K562 (cell line): ENCODE results near the gene GPNMB. TPM values are rescaled to one million over a fixed set of nuclear protein-coding genes. Genes with fewer than 3 reads are reported as not detected.
A peak's percentile ranks its signal among the peaks of the same experiment; 100 is the strongest.

Experiments
- BDP1 ChIP-seq: IDR thresholded peaks from 3 replicates; pipeline ENCODE4 v1.6.1; 2011; ENCODE audit not compliant: insufficient read length, insufficient read depth
- GABPA ChIP-seq: fragments of 200-800 bp; sonication (Bioruptor generic); conservative IDR thresholded peaks from 2 replicates; pipeline ENCODE4 v1.6.1; 2016; ENCODE audit warnings: low read depth, missing genetic modification characterization, missing compliant biosample characterization
- HMGN3 ChIP-seq: IDR thresholded peaks from 2 replicates; pipeline ENCODE4 v1.6.1; 2011; ENCODE audit warnings: borderline replicate concordance, low read depth, mild to moderate bottlenecking, mixed read lengths, low read length; ENCODE audit not compliant: insufficient read length; ENCODE audit errors: extremely low read depth
- HNRNPK ChIP-seq: fragments of 200-400 bp; formaldehyde crosslinking; IDR thresholded peaks from one replicate; pipeline ENCODE4 v1.6.1; 2018; ENCODE audit warnings: mild to moderate bottlenecking, low read depth, low read length; ENCODE audit not compliant: poor library complexity, severe bottlenecking
- NR2C2 ChIP-seq, 2 experiments: fragments of 200-800 bp in 1 of 2; sonication (Bioruptor generic) in 1 of 2; sonication (generic) in 1 of 2; formaldehyde crosslinking in 1 of 2; IDR thresholded peaks; 2 replicates each; pipeline versions ENCODE4 v1.6.1 to v1.8.0; 2016 to 2022; ENCODE audit warnings: mild to moderate bottlenecking in 1 of 2, missing compliant biosample characterization in 1 of 2, missing genetic modification characterization in 1 of 2, missing genetic modification reagents in 1 of 2
- POLR2AphosphoS2 ChIP-seq: IDR thresholded peaks from 2 replicates; pipeline ENCODE4 v1.6.1; 2012; ENCODE audit warnings: low read length, improper control_type of control experiment
- RAD21 ChIP-seq, 2 experiments: fragments of 250-450 bp in 1 of 2; fragments of 450-650 bp in 1 of 2; sonication (Bioruptor Pico) in 1 of 2; formaldehyde crosslinking in 1 of 2; IDR thresholded peaks in 1 of 2; conservative IDR thresholded peaks in 1 of 2; 2 replicates each; pipeline versions ENCODE4 v1.4.0 to v1.8.0; 2020 to 2022; ENCODE audit warnings: mild to moderate bottlenecking in 2 of 2, moderate library complexity in 1 of 2
- TBP ChIP-seq: optimal IDR thresholded peaks from 2 replicates; pipeline ENCODE3; 2011; ENCODE audit warnings: low read depth, low read length, improper control_type of control experiment
- ZBTB17 ChIP-seq: fragments of 450-650 bp; formaldehyde crosslinking; IDR thresholded peaks from 2 replicates; pipeline ENCODE4 v1.4.0; 2020; ENCODE audit warnings: mild to moderate bottlenecking
- ZKSCAN8 ChIP-seq: fragments of 200-800 bp; sonication (Bioruptor generic); IDR thresholded peaks from 2 replicates; pipeline ENCODE4 v1.6.1; 2016; ENCODE audit warnings: missing genetic modification characterization, missing compliant biosample characterization
- polyA plus RNA-seq, 8 experiments: library from polyadenylated mRNA; depleted of rRNA in 4 of 8; stranded (reverse) in 5 of 8; unstranded in 3 of 8; fragments of >200 nt; fragmentation: Nextera tagmentation in 2 of 8; fragmentation: Illumina TruSeq in 1 of 8; extraction: Ambion mirVana in 2 of 8; extraction: Trizol in 1 of 8; gene quantifications; 2 replicates each; pipeline versions ENCODE4 v1.2.1 to v1.2.3, GENCODE V29; 2011 to 2014; ENCODE audit warnings: inconsistent platforms in 1 of 8, missing spikeins in 1 of 8
- total RNA-seq, 7 experiments: library from RNA; depleted of rRNA in 6 of 7; stranded (reverse); fragments of >200 nt in 6 of 7; fragmentation: Illumina TruSeq in 2 of 7; extraction: Trizol in 2 of 7; gene quantifications; 2 replicates each; pipeline versions ENCODE4 v1.2.1 to v1.2.3, GENCODE V29; 2011 to 2021; ENCODE audit warnings: low replicate concordance in 1 of 7
- TF ChIP-seq, protein P1 (sequence below): IDR thresholded peaks from 2 replicates; pipeline ENCODE4 v1.6.1; 2011; ENCODE audit not compliant: insufficient read length; ENCODE audit errors: extremely low read depth
- TF ChIP-seq, protein P2 (sequence below), 2 experiments: fragments of 450-650 bp in 1 of 2; sonication (generic) in 1 of 2; formaldehyde crosslinking in 1 of 2; IDR thresholded peaks in 1 of 2; conservative IDR thresholded peaks in 1 of 2; 2 replicates each; pipeline versions ENCODE4 v1.6.1 to v1.8.1; 2016 to 2023; ENCODE audit warnings: mild to moderate bottlenecking in 2 of 2, moderate library complexity in 2 of 2, inconsistent platforms in 1 of 2, missing genetic modification reagents in 1 of 2
- TF ChIP-seq, protein P3 (sequence below): sonication (generic); formaldehyde crosslinking; IDR thresholded peaks from 2 replicates; pipeline ENCODE4 v1.8.0; 2022; ENCODE audit warnings: missing genetic modification reagents, mild to moderate bottlenecking, borderline replicate concordance
- TF ChIP-seq, protein P4 (sequence below): fragments of 450-650 bp; IDR thresholded peaks from 2 replicates; pipeline ENCODE4 v1.6.1; 2016; ENCODE audit warnings: borderline replicate concordance
- TF ChIP-seq, protein P5 (sequence below), 2 experiments: fragments of 450-650 bp; IDR thresholded peaks; 2 replicates each; pipeline ENCODE4 v1.6.1; 2018; ENCODE audit warnings: mild to moderate bottlenecking in 2 of 2, low read depth in 1 of 2; ENCODE audit not compliant: partially characterized antibody in 2 of 2

Gene GPNMB
- total and polyA plus RNA-seq, 9 of the 15 experiments (the other 6 are each of a cell fraction or from before 2014, with no cell fraction given): 0.15 to 0.72 (median 0.33) TPM

DNA sequence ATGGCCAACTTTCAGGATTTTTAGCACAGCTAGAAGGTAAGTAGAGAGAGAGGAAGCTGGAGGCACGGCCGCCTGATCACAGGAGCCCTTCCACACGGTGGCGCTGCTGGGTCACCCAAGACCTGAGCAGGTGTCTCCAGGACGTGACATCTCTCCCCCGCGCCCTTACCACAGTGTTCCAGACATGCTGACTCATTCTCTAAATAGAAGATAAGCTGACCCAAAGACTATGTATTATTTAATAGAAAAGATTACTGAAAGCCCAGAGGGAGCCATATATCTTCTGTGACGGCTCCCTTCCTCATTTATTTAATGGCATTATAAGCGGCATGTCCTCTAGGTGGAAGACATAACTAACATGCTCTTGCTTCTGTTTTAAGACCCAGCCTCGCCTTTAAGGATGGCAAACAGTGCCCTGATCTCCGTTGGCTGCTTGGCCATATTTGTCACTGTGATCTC lies 26.6 kb downstream of the GPNMB start (continued):
- TF ChIP-seq, protein P1, sequence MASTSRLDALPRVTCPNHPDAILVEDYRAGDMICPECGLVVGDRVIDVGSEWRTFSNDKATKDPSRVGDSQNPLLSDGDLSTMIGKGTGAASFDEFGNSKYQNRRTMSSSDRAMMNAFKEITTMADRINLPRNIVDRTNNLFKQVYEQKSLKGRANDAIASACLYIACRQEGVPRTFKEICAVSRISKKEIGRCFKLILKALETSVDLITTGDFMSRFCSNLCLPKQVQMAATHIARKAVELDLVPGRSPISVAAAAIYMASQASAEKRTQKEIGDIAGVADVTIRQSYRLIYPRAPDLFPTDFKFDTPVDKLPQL: no peak
- peak; percentile 79 to 89 for TF ChIP-seq RAD21 (CRISPR knock-in tag; conservative IDR thresholded peaks at IDR 0.05 in 1 of 2, IDR thresholded peaks at IDR 0.05 in 1 of 2)
- TF ChIP-seq GABPA (tag): no peak; the same call in 1 of the 2 replicates
- peak; percentile 22 for TF ChIP-seq TBP
- no peak for TF ChIP-seq HNRNPK
- TF ChIP-seq POLR2AphosphoS2: no peak
- TF ChIP-seq ZKSCAN8: 0 out of 2 replicates have a peak, but pooled peaks have one; percentile 41
- TF ChIP-seq HMGN3: peak; percentile 82
- TF ChIP-seq BDP1: no peak
- TF ChIP-seq, protein P2, sequence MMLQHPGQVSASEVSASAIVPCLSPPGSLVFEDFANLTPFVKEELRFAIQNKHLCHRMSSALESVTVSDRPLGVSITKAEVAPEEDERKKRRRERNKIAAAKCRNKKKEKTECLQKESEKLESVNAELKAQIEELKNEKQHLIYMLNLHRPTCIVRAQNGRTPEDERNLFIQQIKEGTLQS (IDR thresholded peaks at IDR 0.05): peak; percentile 86
- TF ChIP-seq, protein P2 (CRISPR knock-in tag; conservative IDR thresholded peaks at IDR 0.05): peak; percentile 65; the same call in 1 of the 2 replicates
- no peak for TF ChIP-seq NR2C2 (CRISPR knock-in tag; IDR thresholded peaks at IDR 0.05)
- TF ChIP-seq NR2C2 (tag; IDR thresholded peaks at IDR 0.05): 0 out of 2 replicates have a peak, but pooled peaks have one; percentile 29
- TF ChIP-seq ZBTB17 (CRISPR knock-in tag): no peak
- TF ChIP-seq, protein P3, sequence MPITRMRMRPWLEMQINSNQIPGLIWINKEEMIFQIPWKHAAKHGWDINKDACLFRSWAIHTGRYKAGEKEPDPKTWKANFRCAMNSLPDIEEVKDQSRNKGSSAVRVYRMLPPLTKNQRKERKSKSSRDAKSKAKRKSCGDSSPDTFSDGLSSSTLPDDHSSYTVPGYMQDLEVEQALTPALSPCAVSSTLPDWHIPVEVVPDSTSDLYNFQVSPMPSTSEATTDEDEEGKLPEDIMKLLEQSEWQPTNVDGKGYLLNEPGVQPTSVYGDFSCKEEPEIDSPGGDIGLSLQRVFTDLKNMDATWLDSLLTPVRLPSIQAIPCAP (CRISPR knock-in tag): no peak
- TF ChIP-seq, protein P4, sequence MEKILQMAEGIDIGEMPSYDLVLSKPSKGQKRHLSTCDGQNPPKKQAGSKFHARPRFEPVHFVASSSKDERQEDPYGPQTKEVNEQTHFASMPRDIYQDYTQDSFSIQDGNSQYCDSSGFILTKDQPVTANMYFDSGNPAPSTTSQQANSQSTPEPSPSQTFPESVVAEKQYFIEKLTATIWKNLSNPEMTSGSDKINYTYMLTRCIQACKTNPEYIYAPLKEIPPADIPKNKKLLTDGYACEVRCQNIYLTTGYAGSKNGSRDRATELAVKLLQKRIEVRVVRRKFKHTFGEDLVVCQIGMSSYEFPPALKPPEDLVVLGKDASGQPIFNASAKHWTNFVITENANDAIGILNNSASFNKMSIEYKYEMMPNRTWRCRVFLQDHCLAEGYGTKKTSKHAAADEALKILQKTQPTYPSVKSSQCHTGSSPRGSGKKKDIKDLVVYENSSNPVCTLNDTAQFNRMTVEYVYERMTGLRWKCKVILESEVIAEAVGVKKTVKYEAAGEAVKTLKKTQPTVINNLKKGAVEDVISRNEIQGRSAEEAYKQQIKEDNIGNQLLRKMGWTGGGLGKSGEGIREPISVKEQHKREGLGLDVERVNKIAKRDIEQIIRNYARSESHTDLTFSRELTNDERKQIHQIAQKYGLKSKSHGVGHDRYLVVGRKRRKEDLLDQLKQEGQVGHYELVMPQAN: no peak
- TF ChIP-seq, protein P5, sequence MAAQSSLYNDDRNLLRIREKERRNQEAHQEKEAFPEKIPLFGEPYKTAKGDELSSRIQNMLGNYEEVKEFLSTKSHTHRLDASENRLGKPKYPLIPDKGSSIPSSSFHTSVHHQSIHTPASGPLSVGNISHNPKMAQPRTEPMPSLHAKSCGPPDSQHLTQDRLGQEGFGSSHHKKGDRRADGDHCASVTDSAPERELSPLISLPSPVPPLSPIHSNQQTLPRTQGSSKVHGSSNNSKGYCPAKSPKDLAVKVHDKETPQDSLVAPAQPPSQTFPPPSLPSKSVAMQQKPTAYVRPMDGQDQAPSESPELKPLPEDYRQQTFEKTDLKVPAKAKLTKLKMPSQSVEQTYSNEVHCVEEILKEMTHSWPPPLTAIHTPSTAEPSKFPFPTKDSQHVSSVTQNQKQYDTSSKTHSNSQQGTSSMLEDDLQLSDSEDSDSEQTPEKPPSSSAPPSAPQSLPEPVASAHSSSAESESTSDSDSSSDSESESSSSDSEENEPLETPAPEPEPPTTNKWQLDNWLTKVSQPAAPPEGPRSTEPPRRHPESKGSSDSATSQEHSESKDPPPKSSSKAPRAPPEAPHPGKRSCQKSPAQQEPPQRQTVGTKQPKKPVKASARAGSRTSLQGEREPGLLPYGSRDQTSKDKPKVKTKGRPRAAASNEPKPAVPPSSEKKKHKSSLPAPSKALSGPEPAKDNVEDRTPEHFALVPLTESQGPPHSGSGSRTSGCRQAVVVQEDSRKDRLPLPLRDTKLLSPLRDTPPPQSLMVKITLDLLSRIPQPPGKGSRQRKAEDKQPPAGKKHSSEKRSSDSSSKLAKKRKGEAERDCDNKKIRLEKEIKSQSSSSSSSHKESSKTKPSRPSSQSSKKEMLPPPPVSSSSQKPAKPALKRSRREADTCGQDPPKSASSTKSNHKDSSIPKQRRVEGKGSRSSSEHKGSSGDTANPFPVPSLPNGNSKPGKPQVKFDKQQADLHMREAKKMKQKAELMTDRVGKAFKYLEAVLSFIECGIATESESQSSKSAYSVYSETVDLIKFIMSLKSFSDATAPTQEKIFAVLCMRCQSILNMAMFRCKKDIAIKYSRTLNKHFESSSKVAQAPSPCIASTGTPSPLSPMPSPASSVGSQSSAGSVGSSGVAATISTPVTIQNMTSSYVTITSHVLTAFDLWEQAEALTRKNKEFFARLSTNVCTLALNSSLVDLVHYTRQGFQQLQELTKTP (IDR thresholded peaks at IDR 0.05; ENCODE audit: low read depth in 1 of 2, partially characterized antibody in 2 of 2): peak in 1 of 2 experiments; percentile 54
